Superior temporal gyrus (tissue), 1 donor: Measurements from ENCODE around the gene NELFE.
"Not testable (repeated sequence)": the region's sequence is repeated elsewhere in the genome, so short reads cannot be mapped to it uniquely, and the experiment has no call there.

Experiments used
- DNase-seq: peaks from one replicate; pipeline ENCODE4 v3.0.0-alpha.2; 2016; ENCODE audit errors: extremely low spot score

The NELFE gene

GRCh38 chr6:31949926-31950548 is 8.7 kb downstream of the NELFE start:
- no peak for DNase-seq

DNA sequence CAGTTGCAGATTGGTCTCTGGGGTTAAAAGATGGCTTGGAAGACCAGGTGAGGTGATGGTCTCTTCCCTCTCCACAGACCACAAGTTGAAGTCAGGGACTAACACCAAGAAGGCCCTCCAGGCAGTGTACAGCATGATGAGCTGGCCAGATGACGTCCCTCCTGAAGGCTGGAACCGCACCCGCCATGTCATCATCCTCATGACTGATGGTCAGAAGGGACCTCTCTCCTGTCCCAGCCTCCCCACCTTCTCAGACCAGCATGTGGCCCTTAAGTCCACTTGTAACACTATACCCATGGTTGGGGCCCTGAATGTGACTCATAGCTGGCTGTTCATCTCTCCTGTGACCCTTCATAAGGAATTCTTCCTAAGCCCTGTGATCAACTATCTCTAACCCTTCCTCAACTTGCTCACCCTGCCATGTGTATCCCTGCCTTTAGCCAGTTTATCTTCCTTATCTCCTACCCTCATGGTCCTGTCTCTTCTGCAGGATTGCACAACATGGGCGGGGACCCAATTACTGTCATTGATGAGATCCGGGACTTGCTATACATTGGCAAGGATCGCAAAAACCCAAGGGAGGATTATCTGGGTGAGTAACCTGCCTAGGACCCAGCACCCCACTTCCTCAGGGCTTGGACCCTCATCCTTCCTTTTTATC is 9.9 kb downstream of the NELFE start:
- no peak for DNase-seq

- DNase-seq, result no peak
Measured at GRCh38 chr6:31948306-31948705, 10.5 kb downstream of the NELFE start.

DNA sequence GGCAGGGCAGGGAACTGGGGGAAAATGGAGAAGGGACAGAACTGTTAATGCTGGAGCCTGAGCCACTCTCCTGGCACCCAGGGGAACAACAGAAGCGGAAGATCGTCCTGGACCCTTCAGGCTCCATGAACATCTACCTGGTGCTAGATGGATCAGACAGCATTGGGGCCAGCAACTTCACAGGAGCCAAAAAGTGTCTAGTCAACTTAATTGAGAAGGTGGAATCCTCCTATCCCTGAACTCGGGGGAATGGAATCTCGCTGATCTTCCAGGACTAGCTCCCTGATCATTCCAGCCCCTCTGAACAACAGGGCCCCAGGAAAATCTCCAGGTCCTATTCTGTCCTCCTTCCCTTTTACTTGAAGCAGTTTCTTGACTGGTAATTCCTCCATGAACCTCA is 10.9 kb downstream of the NELFE start:
- no peak for DNase-seq

DNA sequence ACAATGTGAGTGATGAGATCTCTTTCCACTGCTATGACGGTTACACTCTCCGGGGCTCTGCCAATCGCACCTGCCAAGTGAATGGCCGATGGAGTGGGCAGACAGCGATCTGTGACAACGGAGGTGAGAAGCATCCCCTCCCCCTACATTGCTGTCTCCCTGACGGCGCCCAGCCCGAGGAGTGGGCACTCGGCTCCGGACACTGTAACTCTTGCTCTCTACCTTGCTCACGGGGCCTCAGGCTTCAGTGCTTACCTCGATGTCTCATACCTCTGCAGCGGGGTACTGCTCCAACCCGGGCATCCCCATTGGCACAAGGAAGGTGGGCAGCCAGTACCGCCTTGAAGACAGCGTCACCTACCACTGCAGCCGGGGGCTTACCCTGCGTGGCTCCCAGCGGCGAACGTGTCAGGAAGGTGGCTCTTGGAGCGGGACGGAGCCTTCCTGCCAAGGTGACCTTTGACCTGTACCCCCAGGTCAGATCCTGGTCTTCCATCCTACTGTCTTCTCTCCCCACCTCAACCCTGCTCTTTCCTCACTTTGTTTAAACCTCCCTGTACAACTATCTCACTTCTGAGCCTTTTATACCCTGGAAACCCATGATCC is 11.6 kb downstream of the NELFE start:
- no peak for DNase-seq

DNA sequence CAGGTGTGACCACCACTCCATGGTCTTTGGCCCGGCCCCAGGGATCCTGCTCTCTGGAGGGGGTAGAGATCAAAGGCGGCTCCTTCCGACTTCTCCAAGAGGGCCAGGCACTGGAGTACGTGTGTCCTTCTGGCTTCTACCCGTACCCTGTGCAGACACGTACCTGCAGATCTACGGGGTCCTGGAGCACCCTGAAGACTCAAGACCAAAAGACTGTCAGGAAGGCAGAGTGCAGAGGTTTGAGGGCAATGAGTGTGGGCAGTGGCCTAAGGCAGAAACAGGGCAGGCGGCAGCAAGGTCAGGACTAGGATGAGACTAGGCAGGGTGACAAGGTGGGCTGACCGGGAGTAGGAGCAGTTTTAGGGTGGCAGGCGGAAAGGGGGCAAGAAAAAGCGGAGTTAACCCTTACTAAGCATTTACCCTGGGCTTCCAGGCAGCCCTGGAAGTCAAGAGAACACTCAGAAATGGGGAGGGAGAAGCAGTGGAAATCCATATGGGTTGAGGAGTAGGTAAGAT is 12.3 kb downstream of the NELFE start:
- DNase-seq, result no peak

- no peak for DNase-seq
Measured at GRCh38 chr6:31945507-31946369, 13.0 kb downstream of the NELFE start, which contains the start of gene CFB. TSS of gene CFB (plus strand) at chr6:31946095. CDS start at chr6:31946222, 127 bp downstream.

GRCh38 chr6:31945154-31945506 is 13.6 kb downstream of the NELFE start:
- DNase-seq, result no peak

DNA sequence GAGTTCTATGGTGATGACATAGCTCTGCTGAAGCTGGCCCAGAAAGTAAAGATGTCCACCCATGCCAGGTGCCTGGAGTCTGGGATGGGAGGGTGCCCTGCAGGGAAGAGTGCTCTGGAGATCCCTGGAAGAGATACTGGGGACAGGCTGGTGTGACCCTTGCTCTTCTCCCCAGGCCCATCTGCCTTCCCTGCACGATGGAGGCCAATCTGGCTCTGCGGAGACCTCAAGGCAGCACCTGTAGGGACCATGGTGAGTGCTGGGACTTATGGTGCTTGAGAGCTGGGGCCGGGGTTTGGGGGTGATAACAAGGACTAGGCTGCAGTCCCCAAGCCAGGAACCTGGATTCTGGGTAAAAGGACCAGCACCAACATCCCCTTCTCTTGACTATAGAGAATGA is 15.0 kb downstream of the NELFE start:
- DNase-seq, result no peak

GRCh38 chr6:31940256-31940664 is 18.5 kb downstream of the NELFE start:
- DNase-seq, result no peak

DNA sequence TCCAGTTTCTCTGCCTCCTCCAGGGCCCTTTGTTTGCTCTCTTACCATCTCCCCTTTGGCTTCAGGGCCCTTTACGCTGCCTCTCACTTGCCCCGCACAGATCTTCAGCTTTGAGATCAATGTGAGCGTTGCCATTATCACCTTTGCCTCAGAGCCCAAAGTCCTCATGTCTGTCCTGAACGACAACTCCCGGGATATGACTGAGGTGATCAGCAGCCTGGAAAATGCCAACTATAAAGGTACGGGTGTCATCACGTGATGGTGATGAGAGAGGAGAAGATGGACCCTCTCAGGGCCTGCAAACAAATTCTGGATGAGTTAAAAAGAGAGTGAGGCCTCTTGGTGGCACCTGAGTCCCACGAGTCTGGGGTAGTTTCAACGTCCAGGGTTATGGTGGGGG is 22.9 kb downstream of the NELFE start:
- DNase-seq, result no peak

DNA sequence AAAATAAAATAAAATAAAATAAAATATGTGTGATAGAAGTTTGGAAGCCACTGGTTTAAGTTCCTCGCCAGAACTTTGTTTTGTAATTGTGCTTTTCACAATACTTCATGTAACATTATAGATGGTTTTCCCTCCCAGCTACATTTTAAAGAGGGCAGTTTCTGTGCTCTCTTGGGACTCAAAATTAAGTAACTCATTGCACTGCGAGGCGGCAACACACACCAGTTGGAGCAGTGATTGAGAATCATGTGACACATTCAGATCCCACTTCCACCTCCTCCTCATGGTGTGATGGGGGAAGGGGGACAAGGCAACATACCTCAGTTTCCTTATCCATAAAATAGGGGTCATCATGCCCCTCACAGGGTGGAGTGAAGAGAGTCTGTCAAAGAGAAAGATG is 23.8 kb downstream of the NELFE start:
- DNase-seq, result no peak

- DNase-seq, result no peak
Measured at GRCh38 chr6:31933537-31933936, 25.2 kb downstream of the NELFE start.

DNA sequence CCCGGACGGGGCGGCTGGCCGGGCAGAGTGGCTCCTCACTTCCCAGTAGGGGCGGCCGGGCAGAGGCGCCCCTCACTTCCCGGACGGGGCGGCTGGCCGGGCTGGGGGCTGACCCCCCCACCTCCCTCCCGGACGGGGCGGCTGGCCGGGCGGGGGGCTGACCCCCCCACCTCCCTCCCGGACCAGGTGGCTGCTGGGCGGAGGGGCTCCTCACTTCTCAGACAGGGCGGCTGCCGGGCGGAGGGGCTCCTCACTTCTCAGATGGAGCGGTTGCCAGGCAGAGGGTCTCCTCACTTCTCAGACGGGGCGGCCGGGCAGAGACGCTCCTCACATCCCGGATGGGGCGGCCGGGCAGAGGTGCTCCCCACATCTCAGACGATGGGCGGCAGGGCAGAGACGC is 26.6 kb downstream of the NELFE start:
- DNase-seq, result not testable (repeated sequence)

GRCh38 chr6:31930962-31931361 is 27.8 kb downstream of the NELFE start:
- no peak for DNase-seq

- DNase-seq, result no peak
Measured at GRCh38 chr6:31928672-31928939, 30.2 kb downstream of the NELFE start.

GRCh38 chr6:31927863-31928671 is 30.7 kb downstream of the NELFE start:
- DNase-seq, result no peak

DNA sequence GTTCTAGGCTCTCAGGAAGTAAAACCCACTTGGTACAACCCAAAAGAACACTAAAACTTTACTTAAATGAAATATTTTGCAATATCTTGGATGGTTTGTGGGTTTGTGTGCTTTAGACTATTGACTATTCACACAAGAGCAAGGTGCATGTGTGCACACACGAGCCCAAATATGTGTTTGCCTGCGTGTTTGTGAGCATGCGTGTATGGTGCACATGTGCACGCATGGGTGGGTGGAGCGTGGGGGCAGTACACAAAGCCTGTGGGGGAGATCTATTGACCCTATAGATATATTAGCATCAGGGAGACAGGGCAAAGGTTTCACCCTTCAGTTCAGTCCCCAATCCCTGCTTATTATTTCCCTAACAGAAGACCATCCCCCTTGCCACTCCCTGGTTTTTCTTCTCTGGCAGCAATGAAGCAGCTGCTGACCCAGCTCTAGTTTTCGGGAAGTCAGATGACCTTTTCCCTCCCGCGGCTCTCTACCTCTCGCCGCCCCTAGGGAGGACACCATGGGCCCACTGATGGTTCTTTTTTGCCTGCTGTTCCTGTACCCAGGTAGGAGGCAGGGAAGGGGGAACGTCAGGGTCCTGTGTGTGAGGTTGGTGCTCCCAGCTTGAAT is 31.4 kb downstream of the NELFE start, which contains the start of gene C2:
Gene C2 (plus strand): TSS at position 476 of the 621 bp plus-strand sequence. CDS start 36 bp downstream, at position 512.
- DNase-seq, result no peak

GRCh38 chr6:31922942-31923341 is 35.8 kb downstream of the NELFE start:
- no peak for DNase-seq

DNA sequence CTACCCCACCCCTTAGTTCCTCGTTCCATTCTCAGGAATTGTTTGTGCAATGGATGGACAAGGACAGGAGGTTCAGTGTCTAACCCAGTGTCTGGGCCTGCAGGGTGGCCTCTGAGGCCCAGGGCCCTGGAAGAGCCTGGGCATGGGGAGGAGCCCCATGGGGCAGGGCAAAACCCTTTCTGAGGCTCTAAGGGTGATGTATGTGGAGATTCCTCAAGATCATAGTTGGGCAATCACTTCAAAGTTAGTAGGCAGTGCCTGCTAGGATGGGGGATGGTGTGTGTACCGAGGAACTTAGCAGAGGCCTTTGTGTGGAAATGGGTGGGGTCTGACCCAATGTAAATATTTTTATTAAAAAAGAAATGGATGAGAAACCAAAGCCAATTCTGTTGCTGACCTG is 38.0 kb downstream of the NELFE start:
- no peak for DNase-seq
